A549 (cell line): ENCODE measurements around the gene TMEM108.

ENCODE experiments used
- MAFK ChIP-seq: fragments of 450-650 bp; IDR thresholded peaks from 2 replicates; pipeline ENCODE4 v1.6.1; 2014; ENCODE audit not compliant: partially characterized antibody
- RNF2 ChIP-seq: fragments of 200-600 bp; sonication (generic); IDR thresholded peaks from 2 replicates; pipeline ENCODE4 v1.6.1; 2016; ENCODE audit warnings: low read depth, mild to moderate bottlenecking, antibody characterized with exemption, moderate library complexity, borderline replicate concordance

GRCh38 chr3:133375403-133375745, 337.2 kb downstream of the TMEM108 start:
- TF ChIP-seq MAFK, result no peak
- TF ChIP-seq RNF2, result no peak
